H1 (cell line): ENCODE data around the gene TFPT. TPM values are rescaled to one million over a fixed set of nuclear protein-coding genes. Genes with fewer than 3 reads are reported as not detected.

Experiments used
- ATF2 ChIP-seq: IDR thresholded peaks from 2 replicates; pipeline ENCODE4 v1.6.1; 2012; ENCODE audit warnings: low read length, inconsistent platforms
- ATF3 ChIP-seq: IDR thresholded peaks from 2 replicates; pipeline ENCODE4 v1.6.1; 2011; ENCODE audit warnings: low read depth, mild to moderate bottlenecking, low read length; ENCODE audit not compliant: insufficient read depth
- CBX5 ChIP-seq: fragments of 300-800, 300-1000 bp; sonication (generic); IDR thresholded peaks from 2 replicates; pipeline ENCODE4 v1.7.1; 2016; ENCODE audit warnings: antibody characterized with exemption, low read length, low read depth
- EP300 ChIP-seq, 2 experiments: IDR thresholded peaks; 1 replicate in 1 of 2; 2 replicates in 1 of 2; pipeline ENCODE4 v1.6.1; 2011 to 2012; ENCODE audit warnings: low read depth in 2 of 2, low read length in 2 of 2, mild to moderate bottlenecking in 2 of 2, borderline replicate concordance in 1 of 2, inconsistent platforms in 1 of 2, moderate library complexity in 1 of 2
- EZH2 ChIP-seq: fragments of 200-600 bp; sonication (generic); IDR thresholded peaks from 2 replicates; pipeline ENCODE4 v1.7.1; 2012; ENCODE audit warnings: low read depth, mild to moderate bottlenecking, moderate library complexity, low read length, inconsistent platforms; ENCODE audit not compliant: severe bottlenecking
- GTF2F1 ChIP-seq: IDR thresholded peaks from 2 replicates; pipeline ENCODE4 v1.6.1; 2012; ENCODE audit warnings: low read depth, low read length, improper control_type of control experiment, borderline replicate concordance
- HDAC6 ChIP-seq: IDR thresholded peaks from one replicate; pipeline ENCODE4 v1.7.1; 2012; ENCODE audit warnings: low read depth, mild to moderate bottlenecking, inconsistent platforms, low read length, moderate library complexity
- PHF8 ChIP-seq: fragments of 200-600 bp; sonication (generic); conservative IDR thresholded peaks from 2 replicates; pipeline ENCODE4 v1.7.1; 2012; ENCODE audit warnings: low read depth, mild to moderate bottlenecking, inconsistent platforms, low read length, moderate library complexity
- RBBP5 ChIP-seq: IDR thresholded peaks from 2 replicates; pipeline ENCODE4 v1.7.1; 2012; ENCODE audit warnings: low read depth, mild to moderate bottlenecking, inconsistent platforms, low read length, moderate library complexity, borderline replicate concordance
- RXRA ChIP-seq: IDR thresholded peaks from 2 replicates; pipeline ENCODE4 v1.6.1; 2011; ENCODE audit warnings: low read depth, mild to moderate bottlenecking, low read length, moderate library complexity; ENCODE audit not compliant: insufficient read depth
- SIX5 ChIP-seq: IDR thresholded peaks from 2 replicates; pipeline ENCODE4 v1.6.1; 2011; ENCODE audit warnings: mild to moderate bottlenecking, low read depth, low read length
- TEAD4 ChIP-seq: IDR thresholded peaks from 2 replicates; pipeline ENCODE4 v1.6.1; 2012; ENCODE audit warnings: low read depth, low read length, inconsistent platforms, mixed read lengths
- polyA plus RNA-seq, 7 experiments: library from polyadenylated mRNA; depleted of rRNA in 3 of 7; stranded (reverse) in 5 of 7; unstranded in 2 of 7; fragments of >200 nt in 5 of 7; fragments of 200-250 nt in 2 of 7; gene quantifications; 1 replicate in 5 of 7; 2 replicates in 1 of 7; 4 replicates in 1 of 7; pipeline versions ENCODE4 v1.2.1 to v1.2.3, GENCODE V29; 2011 to 2013; ENCODE audit warnings: missing spikeins in 2 of 7, mixed read lengths in 2 of 7
- total RNA-seq: library from RNA; stranded (reverse); fragmentation: NEBNext Ultra II Directional; extraction: Animal tissue kit (Norgen Biotek cat#: 25700); gene quantifications from 2 replicates; pipeline ENCODE4 v1.2.1, GENCODE V29; 2021

The TFPT gene
- total and polyA plus RNA-seq, 2 of the 8 experiments (the other 6 are each of a cell fraction or from before 2014, with no cell fraction given): 10.4 to 17.7 TPM

- no peak for TF ChIP-seq ATF2
- no peak for TF ChIP-seq TEAD4
- TF ChIP-seq PHF8: no peak
- TF ChIP-seq RXRA: no peak
- no peak for TF ChIP-seq HDAC6
- TF ChIP-seq GTF2F1: no peak
- TF ChIP-seq EP300 (IDR thresholded peaks at IDR 0.05; ENCODE audit: borderline replicate concordance in 1 of 2, low read depth in 2 of 2, low read length in 2 of 2): no peak
- TF ChIP-seq EZH2: no peak
- no peak for TF ChIP-seq RBBP5
- no peak for TF ChIP-seq CBX5
- no peak for TF ChIP-seq SIX5
- no peak for TF ChIP-seq ATF3
Measured at GRCh38 chr19:54138489-54139256, 23.2 kb upstream of the TFPT start (continued).
